Sigmoid colon (tissue), 7 donors: Measurements from ENCODE around the gene ACTN1. TPM values are rescaled to one million over a fixed set of nuclear protein-coding genes. Genes with fewer than 3 reads are reported as not detected.

Experiments used
- DNase-seq: peaks from one replicate; pipeline ENCODE4 v3.0.0-alpha.2; 2019
- H3K27ac ChIP-seq, 4 donors: fragments of 200-600 bp; sonication (generic); one replicate each; pipeline ENCODE4 v1.5.1; 2016 to 2019; ENCODE audit warnings: mild to moderate bottlenecking in 1 of 4
- H3K27me3 ChIP-seq, 3 donors: fragments of 200-600 bp; sonication (generic); one replicate each; pipeline ENCODE4 v1.5.1; 2019; ENCODE audit warnings: mild to moderate bottlenecking in 1 of 3
- H3K36me3 ChIP-seq, 4 donors: fragments of 200-600 bp; sonication (generic); one replicate each; pipeline ENCODE4 v1.5.1; 2016 to 2019
- H3K4me1 ChIP-seq, 4 donors: fragments of 200-600 bp; sonication (generic); one replicate each; pipeline ENCODE4 v1.5.1; 2017 to 2019
- H3K4me3 ChIP-seq, 4 donors: fragments of 200-600 bp; sonication (generic); one replicate each; pipeline ENCODE4 v1.5.1; 2017 to 2019; ENCODE audit warnings: mild to moderate bottlenecking in 2 of 4, moderate library complexity in 1 of 4
- H3K9me3 ChIP-seq, 4 donors: fragments of 200-600 bp in 3 of 4; sonication (generic) in 3 of 4; one replicate each; pipeline versions ENCODE4 v1.5.1 to v1.6.1; 2013 to 2019
- EP300 ChIP-seq, 4 donors: sonication (generic); formaldehyde crosslinking; IDR thresholded peaks; one replicate each; pipeline ENCODE4 v1.6.1; 2017; ENCODE audit warnings: antibody characterized with exemption in 4 of 4
- POLR2A ChIP-seq, 2 donors: fragments of 450-650 bp; IDR thresholded peaks; one replicate each; pipeline ENCODE4 v1.6.1; 2016; ENCODE audit warnings: antibody characterized with exemption in 2 of 2, mild to moderate bottlenecking in 2 of 2, moderate library complexity in 2 of 2
- POLR2AphosphoS5 ChIP-seq, 4 donors: sonication (generic); formaldehyde crosslinking; IDR thresholded peaks; one replicate each; pipeline ENCODE4 v1.6.1; 2017; ENCODE audit warnings: antibody characterized with exemption in 4 of 4
- WGBS, 2 donors: extraction: QIAGEN DNeasy Blood & Tissue Kit; methylation state at CpG; one replicate each; pipeline ENCODE4 v1.1.7; 2013; 5-methylcytosine and 5-hydroxymethylcytosine counted together
- intact Hi-C: fragments of 100-400 bp; cut with DNase I; formaldehyde crosslinking; loops from one replicate; pipeline ENCODE4 v1.15.1; 2023
- polyA plus RNA-seq, 3 donors: library from polyadenylated mRNA; stranded (reverse); fragments of 200-250 nt; gene quantifications; one replicate each; pipeline ENCODE4 v1.2.3, GENCODE V29; 2013
- total RNA-seq, 4 donors: library from RNA; depleted of rRNA; stranded (reverse); fragments of >200 nt; gene quantifications; one replicate each; pipeline ENCODE4 v1.1.0, GENCODE V29; 2016
- TF ChIP-seq, protein P1 (sequence below), 4 experiments: fragments of 450-650 bp in 3 of 4; fragments of 200-600 bp in 1 of 4; IDR thresholded peaks; one replicate each; pipeline ENCODE4 v1.5.1; 2016 to 2019; ENCODE audit warnings: antibody characterized with exemption in 4 of 4, mild to moderate bottlenecking in 3 of 4, moderate library complexity in 2 of 4
- donor health status: healthy with polysubstance abuse.
- donor health status: Bipolar disorder and iron deficiency.
- donor health status: healthy.

ACTN1 gene
- total and polyA plus RNA-seq, 7 donors: 20.1 to 1,069 (median 372) TPM

DNA sequence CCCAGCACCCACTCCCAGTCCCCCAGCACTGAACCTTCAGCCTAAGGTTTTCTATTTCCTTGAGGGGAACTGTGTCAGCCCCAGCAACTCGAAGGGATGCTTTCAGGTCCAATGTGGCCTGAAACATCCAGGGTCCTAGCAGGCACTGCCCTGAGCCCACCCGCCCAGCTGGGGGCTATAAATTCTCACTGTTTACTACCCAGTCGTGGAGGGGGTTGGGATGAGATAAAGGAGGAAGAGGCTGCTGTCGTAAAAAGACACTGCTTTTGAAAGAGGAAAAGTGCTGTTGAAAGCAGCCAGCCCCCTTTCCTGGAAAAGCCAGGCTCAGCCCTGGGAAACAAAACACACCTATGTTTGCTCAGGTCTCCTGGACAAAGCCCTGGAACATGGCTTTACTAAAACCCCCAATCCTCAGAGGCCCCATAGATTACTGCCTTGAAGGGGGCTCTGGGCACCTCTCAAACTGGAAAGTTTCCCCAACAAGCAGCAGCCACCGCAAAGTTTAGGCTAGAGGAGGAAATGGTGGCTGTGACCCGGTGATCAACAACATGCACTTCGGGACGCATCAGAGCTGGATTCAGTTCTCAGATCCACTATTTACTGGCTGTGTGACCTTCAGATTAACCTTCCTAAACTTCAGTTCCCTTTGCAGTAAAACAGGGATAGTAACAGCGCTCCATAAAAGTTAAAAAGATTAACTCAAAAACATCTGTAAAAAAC lies 51.0 kb downstream of the ACTN1 start:
- Histone ChIP-seq H3K4me3 (peak overlapping the region in 1 of 4 donors; percentile 20), H3K27ac (peak overlapping the region; percentile 98 to 100 (median 100)), H3K27me3 (no peaks in the 10 kb centered on the region), H3K4me1 (peaks cover 0 to 93% (median 90%) of the 10 kb centered on the region in 4 donors), H3K36me3 (peaks cover 0 to 11% (median 2%) of the 10 kb centered on the region in 4 donors), H3K9me3 (no peaks in the 10 kb centered on the region)
- 18 to 23% methylated on average over 9 of the region's 9 CpGs for WGBS, 2 donors
- intact Hi-C loops: no loop called here
- TF ChIP-seq EP300 (IDR thresholded peaks at IDR 0.05): no peak
- no peak for TF ChIP-seq POLR2A (IDR thresholded peaks at IDR 0.05)
- TF ChIP-seq, protein P1, sequence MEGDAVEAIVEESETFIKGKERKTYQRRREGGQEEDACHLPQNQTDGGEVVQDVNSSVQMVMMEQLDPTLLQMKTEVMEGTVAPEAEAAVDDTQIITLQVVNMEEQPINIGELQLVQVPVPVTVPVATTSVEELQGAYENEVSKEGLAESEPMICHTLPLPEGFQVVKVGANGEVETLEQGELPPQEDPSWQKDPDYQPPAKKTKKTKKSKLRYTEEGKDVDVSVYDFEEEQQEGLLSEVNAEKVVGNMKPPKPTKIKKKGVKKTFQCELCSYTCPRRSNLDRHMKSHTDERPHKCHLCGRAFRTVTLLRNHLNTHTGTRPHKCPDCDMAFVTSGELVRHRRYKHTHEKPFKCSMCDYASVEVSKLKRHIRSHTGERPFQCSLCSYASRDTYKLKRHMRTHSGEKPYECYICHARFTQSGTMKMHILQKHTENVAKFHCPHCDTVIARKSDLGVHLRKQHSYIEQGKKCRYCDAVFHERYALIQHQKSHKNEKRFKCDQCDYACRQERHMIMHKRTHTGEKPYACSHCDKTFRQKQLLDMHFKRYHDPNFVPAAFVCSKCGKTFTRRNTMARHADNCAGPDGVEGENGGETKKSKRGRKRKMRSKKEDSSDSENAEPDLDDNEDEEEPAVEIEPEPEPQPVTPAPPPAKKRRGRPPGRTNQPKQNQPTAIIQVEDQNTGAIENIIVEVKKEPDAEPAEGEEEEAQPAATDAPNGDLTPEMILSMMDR (IDR thresholded peaks at IDR 0.05): no peak
- no peak for TF ChIP-seq POLR2AphosphoS5 (IDR thresholded peaks at IDR 0.05)
- DNase-seq: no peak

DNA sequence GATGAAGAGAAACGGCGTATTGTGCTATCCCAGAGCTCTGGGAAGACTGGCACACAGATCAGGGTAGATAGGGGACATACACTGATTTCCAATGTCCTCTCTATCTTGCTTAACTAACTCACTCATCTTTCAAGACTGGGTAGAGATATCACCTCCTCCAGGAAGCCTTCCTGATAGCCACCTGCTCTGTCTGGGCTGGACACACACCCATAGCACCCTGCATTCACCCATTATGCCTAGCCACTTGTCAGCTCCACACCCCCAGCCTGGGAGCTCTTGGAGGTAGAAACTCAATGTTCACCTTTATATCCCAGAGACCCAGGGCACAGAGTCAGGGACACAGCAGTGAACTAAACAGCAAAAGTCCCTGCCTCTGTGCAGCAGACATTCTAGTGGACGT lies 52.0 kb downstream of the ACTN1 start:
- H3K27me3 ChIP-seq: no peaks in the 10 kb centered on the region
- H3K4me1 ChIP-seq: peaks cover 0 to 93% (median 90%) of the 10 kb centered on the region in 4 donors
- TF ChIP-seq, protein P1 (IDR thresholded peaks at IDR 0.05): no peak
- no peak for TF ChIP-seq POLR2AphosphoS5 (IDR thresholded peaks at IDR 0.05)
- TF ChIP-seq EP300 (IDR thresholded peaks at IDR 0.05): no peak
- no peak for TF ChIP-seq POLR2A (IDR thresholded peaks at IDR 0.05)
- WGBS, 2 donors: 81 to 94% methylated on average over 3 of the region's 3 CpGs
- H3K27ac ChIP-seq: peak overlapping the region; percentile 98 to 100 (median 100)
- H3K4me3 ChIP-seq: no peak overlapping the region
- intact Hi-C loops: no loop called here
- peaks cover 0 to 11% (median 2%) of the 10 kb centered on the region in 4 donors for H3K36me3 ChIP-seq
- no peaks in the 10 kb centered on the region for H3K9me3 ChIP-seq
- DNase-seq: no peak

DNA sequence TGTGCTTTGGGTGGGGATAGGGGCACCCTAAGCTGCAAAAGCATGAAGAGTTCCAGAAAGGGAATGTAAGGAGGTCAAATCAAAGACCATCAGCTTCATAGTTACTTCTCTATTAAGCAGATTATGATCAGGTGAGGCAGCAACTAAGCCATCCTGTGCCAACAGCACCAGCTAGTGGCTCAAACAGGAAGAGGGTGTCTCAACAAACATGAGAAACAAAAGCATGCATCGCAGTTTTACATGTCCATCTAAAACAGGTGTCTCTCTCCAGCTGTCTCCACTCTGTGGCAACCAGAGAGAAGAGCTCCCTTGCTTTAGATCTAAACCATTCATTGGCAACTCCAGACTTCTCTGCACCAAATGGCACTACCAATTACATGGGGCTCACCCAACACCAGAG lies 52.9 kb downstream of the ACTN1 start:
- TF ChIP-seq POLR2AphosphoS5 (IDR thresholded peaks at IDR 0.05): no peak
- TF ChIP-seq, protein P1 (IDR thresholded peaks at IDR 0.05): peak in 2 of 4 experiments; percentile 18 to 27
- no peak for DNase-seq
- Histone ChIP-seq H3K9me3 (no peaks in the 10 kb centered on the region), H3K4me3 (no peak overlapping the region), H3K27ac (peak overlapping the region; percentile 98 to 100 (median 100)), H3K27me3 (no peaks in the 10 kb centered on the region), H3K4me1 (peaks cover 0 to 93% (median 90%) of the 10 kb centered on the region in 4 donors), H3K36me3 (peaks cover 0 to 11% (median 4%) of the 10 kb centered on the region in 4 donors)
- 91 to 95% methylated on average over 1 of the region's 1 CpG for WGBS, 2 donors
- intact Hi-C loops: no loop called here

DNA sequence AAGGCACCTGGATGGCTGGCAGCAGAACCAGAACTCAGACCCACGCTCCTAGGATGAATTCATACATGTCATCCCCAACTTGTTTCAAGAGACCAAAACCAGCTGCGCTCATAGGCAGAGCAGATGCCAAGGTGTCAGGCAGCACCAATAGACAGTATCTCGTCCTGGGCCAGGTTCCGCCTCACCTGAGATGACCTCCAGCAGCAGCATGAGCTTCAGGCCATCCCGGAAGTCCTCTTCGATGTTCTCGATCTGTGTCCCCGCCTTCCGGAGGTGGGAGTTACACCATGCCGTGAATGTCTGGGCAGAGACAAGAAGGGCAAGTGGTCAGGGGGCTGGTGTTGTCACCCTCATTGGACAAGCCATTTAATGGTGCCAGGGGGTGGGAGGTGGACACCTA lies 53.7 kb downstream of the ACTN1 start:
- Histone ChIP-seq H3K36me3 (peaks cover 4 to 19% (median 12%) of the 10 kb centered on the region in 4 donors), H3K9me3 (no peaks in the 10 kb centered on the region), H3K27ac (peak overlapping the region; percentile 98 to 100 (median 100)), H3K4me1 (peaks cover 0 to 93% (median 90%) of the 10 kb centered on the region in 4 donors), H3K27me3 (no peaks in the 10 kb centered on the region), H3K4me3 (no peak overlapping the region)
- TF ChIP-seq POLR2AphosphoS5 (IDR thresholded peaks at IDR 0.05): no peak
- no peak for TF ChIP-seq EP300 (IDR thresholded peaks at IDR 0.05)
- TF ChIP-seq POLR2A (IDR thresholded peaks at IDR 0.05): no peak
- intact Hi-C loops: no loop called here
- 96 to 97% methylated on average over 10 of the region's 10 CpGs for WGBS, 2 donors
- no peak for DNase-seq
